PFSK-1 (cell line): Measurements from ENCODE around the gene CASZ1.

Experiments
- FOXP2 ChIP-seq: optimal IDR thresholded peaks from 2 replicates; pipeline ENCODE3; 2011; ENCODE audit warnings: borderline replicate concordance, control low read depth, inconsistent platforms; ENCODE audit not compliant: insufficient read depth; ENCODE audit errors: extremely low read length, extremely low read depth
- POLR2AphosphoS5 ChIP-seq: IDR thresholded peaks from 2 replicates; pipeline ENCODE4 v1.6.1; 2012; ENCODE audit warnings: low read depth, mild to moderate bottlenecking, control low read depth, low read length, moderate library complexity
- REST ChIP-seq, 2 experiments: IDR thresholded peaks; 2 replicates each; pipeline versions ENCODE4 v1.6.1 to v1.8.0; 2011 to 2012; ENCODE audit warnings: low read depth in 2 of 2, low read length in 2 of 2, control low read depth in 1 of 2, inconsistent platforms in 1 of 2, mild to moderate bottlenecking in 1 of 2, moderate library complexity in 1 of 2; ENCODE audit not compliant: insufficient read depth in 1 of 2
- SIN3A ChIP-seq: IDR thresholded peaks from 2 replicates; pipeline ENCODE4 v1.6.1; 2012; ENCODE audit warnings: mild to moderate bottlenecking, low read length, moderate library complexity, borderline replicate concordance; ENCODE audit not compliant: insufficient read depth
- TAF1 ChIP-seq: IDR thresholded peaks from 2 replicates; pipeline ENCODE4 v1.6.1; 2012; ENCODE audit warnings: low read length, control low read depth, borderline replicate concordance; ENCODE audit not compliant: insufficient read depth

CASZ1 gene

GRCh38 chr1:10691740-10692125 lies 104.7 kb downstream of the CASZ1 start:
- TF ChIP-seq SIN3A = no peak
- no peak for TF ChIP-seq TAF1
- no peak for TF ChIP-seq FOXP2

GRCh38 chr1:10691075-10691739 lies 105.2 kb downstream of the CASZ1 start:
- no peak for TF ChIP-seq REST (IDR thresholded peaks at IDR 0.05; ENCODE audit: insufficient read depth in 1 of 2, low read depth in 2 of 2, low read length in 2 of 2)
- TF ChIP-seq POLR2AphosphoS5 = no peak
- no peak for TF ChIP-seq FOXP2

- no peak for TF ChIP-seq FOXP2
- TF ChIP-seq POLR2AphosphoS5 = no peak
- no peak for TF ChIP-seq REST (IDR thresholded peaks at IDR 0.05; ENCODE audit: insufficient read depth in 1 of 2, low read depth in 2 of 2, low read length in 2 of 2)
- no peak for TF ChIP-seq SIN3A
- no peak for TF ChIP-seq TAF1
These were observed 106.0 kb downstream of the CASZ1 start for GRCh38 chr1:10690484-10690883.

- TF ChIP-seq REST (IDR thresholded peaks at IDR 0.05; ENCODE audit: insufficient read depth in 1 of 2, low read depth in 2 of 2, low read length in 2 of 2) (no peak), SIN3A (no peak), FOXP2 (no peak), TAF1 (no peak), POLR2AphosphoS5 (no peak)
These were observed 108.0 kb downstream of the CASZ1 start for GRCh38 chr1:10688409-10688786.

- no peak for TF ChIP-seq FOXP2
- TF ChIP-seq POLR2AphosphoS5 = no peak
- TF ChIP-seq SIN3A = no peak
- no peak for TF ChIP-seq TAF1
- no peak for TF ChIP-seq REST (IDR thresholded peaks at IDR 0.05; ENCODE audit: insufficient read depth in 1 of 2, low read depth in 2 of 2, low read length in 2 of 2)
These were observed 108.6 kb downstream of the CASZ1 start for GRCh38 chr1:10687782-10688408.
